Mesenchymal stem cell (in vitro differentiated cells and primary cell): ENCODE measurements around the gene FMN2.
A peak's percentile ranks its signal among the peaks of the same experiment; 100 is the strongest.

ENCODE experiments used
- DNase-seq: peaks from one replicate; pipeline ENCODE4 v3.0.0-alpha.2; 2013
- H2AFZ ChIP-seq: one replicate; pipeline ENCODE4 v1.6.1; 2013; ENCODE audit warnings: low read depth, mild to moderate bottlenecking, control low read depth, inconsistent platforms, low read length, moderate library complexity
- H2AK5ac ChIP-seq: 2 replicates; pipeline ENCODE4 v1.6.1; 2013; ENCODE audit warnings: low read length, moderate library complexity, mild to moderate bottlenecking, inconsistent platforms; ENCODE audit not compliant: severe bottlenecking
- H2BK120ac ChIP-seq: one replicate; pipeline ENCODE4 v1.6.1; 2013; ENCODE audit warnings: low read depth, mild to moderate bottlenecking, inconsistent platforms, low read length, moderate library complexity
- H2BK12ac ChIP-seq, 2 experiments: one replicate each; pipeline ENCODE4 v1.6.1; 2013; ENCODE audit warnings: inconsistent platforms in 2 of 2, low read length in 2 of 2, mild to moderate bottlenecking in 2 of 2, moderate library complexity in 2 of 2, control low read depth in 1 of 2
- H2BK15ac ChIP-seq: one replicate; pipeline ENCODE4 v1.6.1; 2013; ENCODE audit warnings: mild to moderate bottlenecking, low read depth, inconsistent platforms; ENCODE audit not compliant: poor library complexity, severe bottlenecking
- H2BK5ac ChIP-seq: 2 replicates; pipeline ENCODE4 v1.6.1; 2013; ENCODE audit warnings: low read depth, mild to moderate bottlenecking, low read length, control low read depth, inconsistent platforms; ENCODE audit not compliant: poor library complexity, severe bottlenecking
- H3K14ac ChIP-seq, 2 experiments: one replicate each; pipeline ENCODE4 v1.6.1; 2013; ENCODE audit warnings: inconsistent platforms in 2 of 2, low read length in 2 of 2, control low read depth in 1 of 2, mild to moderate bottlenecking in 1 of 2, moderate library complexity in 1 of 2
- H3K18ac ChIP-seq, 2 experiments: one replicate each; pipeline ENCODE4 v1.6.1; 2013; ENCODE audit warnings: inconsistent platforms in 2 of 2, low read length in 2 of 2, control low read depth in 1 of 2, low read depth in 1 of 2, mild to moderate bottlenecking in 1 of 2
- H3K23ac ChIP-seq, 2 experiments: one replicate each; pipeline ENCODE4 v1.6.1; 2013; ENCODE audit warnings: inconsistent platforms in 2 of 2, low read length in 2 of 2, mild to moderate bottlenecking in 2 of 2, moderate library complexity in 2 of 2, control low read depth in 1 of 2
- H3K27ac ChIP-seq: 2 replicates; pipeline ENCODE4 v1.5.1; 2013; ENCODE audit warnings: mild to moderate bottlenecking, moderate library complexity, low read length, control low read depth, inconsistent platforms; ENCODE audit not compliant: poor library complexity, severe bottlenecking
- H3K27me3 ChIP-seq, 2 experiments: 2 replicates each; pipeline versions ENCODE4 v1.6.1 to v1.7.0; 2013; ENCODE audit warnings: low read length in 2 of 2, mild to moderate bottlenecking in 2 of 2, moderate library complexity in 2 of 2, control low read depth in 1 of 2, inconsistent platforms in 1 of 2; ENCODE audit not compliant: control insufficient read depth in 1 of 2, insufficient read depth in 1 of 2
- H3K36me3 ChIP-seq, 2 experiments: 2 replicates each; pipeline versions ENCODE4 v1.6.1 to v1.7.0; 2013; ENCODE audit warnings: low read length in 2 of 2, control low read depth in 1 of 2, inconsistent platforms in 1 of 2, low read depth in 1 of 2, mild to moderate bottlenecking in 1 of 2; ENCODE audit not compliant: insufficient read depth in 2 of 2, control insufficient read depth in 1 of 2
- H3K4ac ChIP-seq, 2 experiments: one replicate each; pipeline ENCODE4 v1.6.1; 2013; ENCODE audit warnings: inconsistent platforms in 2 of 2, low read length in 2 of 2, mild to moderate bottlenecking in 2 of 2, moderate library complexity in 2 of 2, control low read depth in 1 of 2, low read depth in 1 of 2
- H3K4me1 ChIP-seq: 2 replicates; pipeline ENCODE4 v1.6.1; 2013; ENCODE audit warnings: low read depth, low read length, control low read depth; ENCODE audit not compliant: control insufficient read depth, insufficient read depth
- H3K4me2 ChIP-seq: 2 replicates; pipeline ENCODE4 v1.6.1; 2013; ENCODE audit warnings: low read length, mild to moderate bottlenecking, inconsistent platforms; ENCODE audit not compliant: poor library complexity, severe bottlenecking
- H3K4me3 ChIP-seq, 2 experiments: 2 replicates each; pipeline versions ENCODE4 v1.5.1 to v1.7.0; 2013; ENCODE audit warnings: low read length in 2 of 2, mild to moderate bottlenecking in 2 of 2, control low read depth in 1 of 2, low read depth in 1 of 2; ENCODE audit not compliant: insufficient read depth in 1 of 2
- H3K79me1 ChIP-seq: replicated peaks from 2 replicates; pipeline ENCODE4 v1.6.1; 2013; ENCODE audit warnings: mild to moderate bottlenecking, control low read depth, low read length, inconsistent platforms; ENCODE audit not compliant: poor library complexity, severe bottlenecking
- H3K9ac ChIP-seq: 2 replicates; pipeline ENCODE4 v1.7.0; 2013; ENCODE audit warnings: mild to moderate bottlenecking, low read length, moderate library complexity
- H3K9me3 ChIP-seq: 2 replicates; pipeline ENCODE4 v1.7.0; 2013; ENCODE audit warnings: mild to moderate bottlenecking, low read length; ENCODE audit not compliant: control insufficient read depth
- H4K8ac ChIP-seq: one replicate; pipeline ENCODE4 v1.6.1; 2013; ENCODE audit warnings: inconsistent platforms, mild to moderate bottlenecking, low read length, moderate library complexity
- H4K91ac ChIP-seq: one replicate; pipeline ENCODE4 v1.6.1; 2013; ENCODE audit warnings: mild to moderate bottlenecking, low read length, inconsistent platforms
- WGBS: methylation state at CpG from one replicate; pipeline ENCODE4 v1.1.7; 2013; ENCODE audit warnings: mixed read lengths; 5-methylcytosine and 5-hydroxymethylcytosine counted together

FMN2 gene

DNA sequence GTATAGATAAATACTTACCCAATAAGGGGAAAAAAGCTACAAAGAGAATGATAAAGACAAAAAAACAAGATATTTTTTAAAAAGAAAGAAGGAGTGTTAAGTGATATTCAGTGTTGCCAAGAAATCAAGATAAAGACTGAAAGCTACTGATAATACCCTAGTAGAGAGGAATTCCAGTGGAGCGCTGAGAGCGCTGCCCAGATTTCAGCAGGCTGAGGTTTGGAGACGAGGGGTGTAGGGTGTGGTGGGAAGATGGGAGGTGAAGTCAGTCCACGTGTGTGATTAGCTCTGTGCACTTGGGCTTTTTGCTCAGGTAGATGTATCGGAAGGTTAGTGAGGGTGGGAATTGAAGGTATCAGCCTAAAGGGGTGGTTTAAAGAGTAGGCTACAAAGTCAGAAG lies 47.8 kb downstream of the FMN2 start:
- Histone ChIP-seq H3K18ac (no peak overlapping the region), H3K4me2 (no peak overlapping the region), H3K27me3 (no peaks in the 10 kb centered on the region), H4K91ac (no peak overlapping the region), H2BK120ac (no peak overlapping the region), H3K23ac (no peak overlapping the region), H3K36me3 (peaks cover 0 to 20% of the 10 kb centered on the region in 2 experiments), H2AFZ (no peak overlapping the region), H3K4ac (no peak overlapping the region), H2BK5ac (no peak overlapping the region), H3K27ac (no peak overlapping the region), H4K8ac (no peak overlapping the region), H2AK5ac (peak overlapping the region; percentile 35), H3K4me3 (no peak overlapping the region), H3K14ac (no peak overlapping the region), H3K4me1 (peaks cover 2% of the 10 kb centered on the region), H2BK15ac (no peak overlapping the region), H3K79me1 (peaks cover 18% of the 10 kb centered on the region), H2BK12ac (no peak overlapping the region), H3K9ac (no peak overlapping the region), H3K9me3 (no peaks in the 10 kb centered on the region)
- no peak for DNase-seq
- 90% methylated on average over 5 of the region's 5 CpGs for WGBS

GRCh38 chr1:240145120-240145519 lies 53.4 kb downstream of the FMN2 start:
- Histone ChIP-seq H4K8ac (no peak overlapping the region), H3K79me1 (peaks cover 17% of the 10 kb centered on the region), H3K9me3 (no peaks in the 10 kb centered on the region), H3K18ac (no peak overlapping the region), H3K4ac (no peak overlapping the region), H3K27ac (no peak overlapping the region), H2BK12ac (no peak overlapping the region), H3K23ac (no peak overlapping the region), H2AK5ac (no peak overlapping the region), H3K14ac (no peak overlapping the region), H2BK5ac (no peak overlapping the region), H3K4me1 (no peaks in the 10 kb centered on the region), H2BK120ac (no peak overlapping the region), H2AFZ (no peak overlapping the region), H4K91ac (no peak overlapping the region), H3K9ac (no peak overlapping the region), H3K27me3 (peaks cover 0 to 3% of the 10 kb centered on the region in 2 experiments), H3K4me2 (no peak overlapping the region), H2BK15ac (no peak overlapping the region), H3K36me3 (peaks cover 0 to 27% of the 10 kb centered on the region in 2 experiments), H3K4me3 (no peak overlapping the region)
- 95% methylated on average over 5 of the region's 14 CpGs for WGBS
- no peak for DNase-seq

DNA sequence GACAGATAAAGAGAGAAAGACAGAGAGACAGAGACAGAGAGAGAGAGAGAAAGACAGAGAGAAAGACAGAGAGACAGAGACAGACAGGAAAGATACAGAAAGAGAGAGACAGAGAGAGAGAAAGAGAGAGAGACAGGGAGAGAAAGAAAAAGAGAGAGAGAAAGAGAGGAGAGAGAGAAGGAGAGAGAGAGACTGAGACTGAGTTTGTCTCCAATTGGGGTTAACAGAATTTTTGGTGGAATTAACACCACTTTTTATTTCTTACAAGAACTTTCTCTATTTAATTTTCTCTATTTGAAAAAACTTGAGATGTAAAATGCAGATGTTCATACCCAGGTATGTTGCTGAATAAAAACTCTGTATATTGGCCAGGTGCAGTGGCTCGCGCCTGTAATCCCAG lies 56.6 kb downstream of the FMN2 start:
- Histone ChIP-seq H2AFZ (no peak overlapping the region), H3K4me2 (no peak overlapping the region), H3K27me3 (peaks cover 0 to 3% of the 10 kb centered on the region in 2 experiments), H2BK15ac (no peak overlapping the region), H3K9me3 (no peaks in the 10 kb centered on the region), H3K14ac (no peak overlapping the region), H2BK120ac (no peak overlapping the region), H3K4me1 (no peaks in the 10 kb centered on the region), H4K91ac (no peak overlapping the region), H2AK5ac (no peak overlapping the region), H3K79me1 (peaks cover 17% of the 10 kb centered on the region), H3K4me3 (no peak overlapping the region), H3K4ac (no peak overlapping the region), H3K18ac (no peak overlapping the region), H2BK12ac (no peak overlapping the region), H2BK5ac (no peak overlapping the region), H3K23ac (no peak overlapping the region), H3K27ac (no peak overlapping the region), H3K9ac (no peak overlapping the region), H4K8ac (no peak overlapping the region), H3K36me3 (peaks cover 0 to 18% of the 10 kb centered on the region in 2 experiments)
- 100% methylated on average over 2 of the region's 2 CpGs for WGBS
- no peak for DNase-seq

DNA sequence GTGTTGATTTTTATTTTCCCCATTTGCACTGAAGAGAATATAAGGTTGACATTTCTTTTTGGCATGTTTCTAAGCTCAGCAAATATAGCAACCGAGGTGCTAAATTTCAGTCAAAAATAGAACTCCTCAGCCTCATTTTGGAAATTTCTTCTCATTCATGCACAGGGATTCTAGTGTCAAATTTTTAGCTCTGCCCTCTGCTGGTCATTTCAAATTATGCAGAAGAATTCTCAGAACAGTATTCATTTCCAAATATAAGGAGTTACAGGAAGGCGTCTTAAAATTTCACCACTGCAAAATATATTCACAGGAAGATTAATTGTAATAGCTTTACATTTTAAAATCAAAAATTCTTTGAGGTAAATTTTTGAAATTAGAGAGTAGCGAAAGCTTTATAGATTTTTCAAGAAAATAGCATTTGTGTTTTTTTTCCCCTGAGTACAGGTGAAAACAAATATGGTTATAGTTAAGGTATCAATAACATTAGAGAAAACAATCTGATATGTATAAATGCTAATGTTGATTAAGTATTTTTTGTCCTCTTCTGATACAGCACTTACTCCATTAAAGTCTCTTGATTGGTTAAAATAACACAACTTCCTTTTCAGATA lies 57.9 kb downstream of the FMN2 start:
- no peak overlapping the region for H3K18ac ChIP-seq
- no peak overlapping the region for H3K23ac ChIP-seq
- no peak overlapping the region for H3K4me2 ChIP-seq

More for the DNA sequence above, 57.9 kb downstream of the FMN2 start:
- 0% methylated on average over 1 of the region's 3 CpGs for WGBS
- Histone ChIP-seq H3K4me3 (no peak overlapping the region), H2AFZ (no peak overlapping the region), H2AK5ac (no peak overlapping the region), H2BK5ac (no peak overlapping the region), H3K9me3 (no peaks in the 10 kb centered on the region), H2BK120ac (no peak overlapping the region), H3K36me3 (peaks cover 0 to 6% of the 10 kb centered on the region in 2 experiments), H3K4ac (no peak overlapping the region), H4K91ac (no peak overlapping the region), H3K4me1 (no peaks in the 10 kb centered on the region), H2BK15ac (no peak overlapping the region), H3K79me1 (peaks cover 20% of the 10 kb centered on the region), H3K27me3 (peaks cover 0 to 3% of the 10 kb centered on the region in 2 experiments), H3K9ac (no peak overlapping the region), H2BK12ac (no peak overlapping the region), H3K27ac (no peak overlapping the region), H4K8ac (no peak overlapping the region), H3K14ac (no peak overlapping the region)
- peak; percentile 50 for DNase-seq
